ENCODE results near the gene LAIR1. TPM values are rescaled to one million over a fixed set of nuclear protein-coding genes. Genes with fewer than 3 reads are reported as not detected.
A peak's percentile ranks its signal among the peaks of the same experiment; 100 is the strongest.
"Not testable (repeated sequence)": the region's sequence is repeated elsewhere in the genome, so short reads cannot be mapped to it uniquely, and the experiment has no call there.

LAIR1 gene
- total and polyA plus RNA-seq, 12 donors = 3.5 to 80.7 (median 38.5) TPM

DNA sequence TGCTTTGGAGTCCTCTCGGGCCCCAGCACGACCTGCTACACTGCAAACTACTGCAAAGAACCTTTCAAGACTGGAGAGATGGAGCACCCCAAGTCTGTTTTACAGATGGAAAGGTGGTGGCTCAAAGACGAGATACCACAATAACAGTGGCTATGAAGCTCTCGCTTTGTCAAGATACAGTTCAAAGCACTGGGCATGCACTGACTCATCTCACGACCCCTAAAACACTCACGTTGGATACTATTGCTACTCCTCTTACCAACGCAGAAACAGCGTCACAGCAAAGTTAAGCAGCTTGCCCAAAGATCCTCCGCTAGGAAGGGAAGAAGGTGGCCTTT, 24.0 kb upstream of the LAIR1 start:
- Histone ChIP-seq H3K36me3 (replicated peaks in 1 of 2) (no peaks in the 10 kb centered on the region), H3K9me3 (replicated peaks in 1 of 3) (no peaks in the 10 kb centered on the region), H3K27ac (peak overlapping the region in 3 of 5 donors; percentile 2 to 66 (median 6)), H3K4me3 (peak overlapping the region in 1 of 4 donors; percentile 19), H3K4me1 (replicated peaks in 1 of 2) (no peaks in the 10 kb centered on the region), H3K27me3 (peaks cover 26% of the 10 kb centered on the region)
- intact Hi-C loops (cut with DNase I) = loop anchor here in 1 of 2 donors (5.0 kb wide), 1 partner anchor 61 kb away; no protein-coding TSS in a partner anchor
- 35 to 40% (median 37%) methylated on average over 8 to 9 of the region's 9 CpGs for WGBS, 4 donors
- no peak for TF ChIP-seq CTCF (IDR thresholded peaks at IDR 0.05)
- no peak for TF ChIP-seq POLR2A (IDR thresholded peaks at IDR 0.05)
- DNase-seq = no peak

DNA sequence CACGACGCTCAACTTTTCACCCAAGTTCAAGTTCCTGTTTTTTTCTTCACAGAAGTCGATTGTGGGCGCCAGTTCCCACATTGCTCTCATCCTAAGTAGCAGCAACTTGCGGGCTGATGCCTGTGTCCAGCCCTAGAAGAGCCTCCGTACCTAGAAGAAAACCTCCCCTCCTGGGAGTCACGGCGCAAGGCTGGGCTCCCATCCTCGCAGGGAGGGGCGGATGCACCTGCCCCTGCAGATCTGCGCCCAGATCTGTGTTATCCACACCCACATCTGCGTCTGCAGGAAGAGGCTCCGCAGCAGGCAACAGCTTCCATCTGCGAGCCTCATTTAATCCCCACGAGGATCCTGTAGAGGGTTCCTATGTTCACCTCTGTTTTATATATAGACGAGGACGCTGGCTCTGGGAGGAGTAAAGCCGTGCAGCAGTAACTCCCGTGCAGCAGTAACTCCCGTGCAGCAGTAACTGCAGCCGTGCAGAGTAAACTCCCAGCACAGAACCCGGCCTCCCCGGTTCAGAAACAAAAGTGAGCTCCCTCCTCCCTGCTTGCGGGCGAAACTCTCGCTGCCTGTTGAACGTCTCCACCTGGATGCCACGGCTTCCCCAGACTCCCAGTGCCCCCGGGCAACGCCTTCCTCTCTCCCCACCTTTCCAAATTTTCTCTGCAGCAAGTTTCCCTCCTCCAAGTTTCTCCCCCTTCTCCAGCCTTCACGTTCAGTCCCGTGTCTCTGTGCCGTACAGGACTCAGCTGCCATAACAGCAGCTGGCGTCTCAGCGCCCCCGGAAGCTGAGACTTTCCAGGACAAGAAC, 23.5 kb upstream of the LAIR1 start:
- no peaks in the 10 kb centered on the region for H3K36me3 ChIP-seq (replicated peaks in 1 of 2)
- intact Hi-C loops (cut with DNase I) = loop anchor here in 1 of 2 donors (5.0 kb wide), 1 partner anchor 61 kb away; no protein-coding TSS in a partner anchor
- no peaks in the 10 kb centered on the region for H3K4me1 ChIP-seq (replicated peaks in 1 of 2)
- TF ChIP-seq CTCF (IDR thresholded peaks at IDR 0.05) = no peak
- TF ChIP-seq POLR2A (IDR thresholded peaks at IDR 0.05) = no peak
- H3K27me3 ChIP-seq = peaks cover 26% of the 10 kb centered on the region
- DNase-seq = peak in 2 of 7 donors; percentile 31 to 33
- 5 to 16% (median 5%) methylated on average over 31 to 36 of the region's 36 CpGs for WGBS, 4 donors
- peak overlapping the region in 2 of 5 donors; percentile 2 to 66 for H3K27ac ChIP-seq
- no peaks in the 10 kb centered on the region for H3K9me3 ChIP-seq (replicated peaks in 1 of 3)
- H3K4me3 ChIP-seq = peak overlapping the region in 1 of 4 donors; percentile 19

GRCh38 chr19:54383330-54383729, 18.6 kb upstream of the LAIR1 start:
- no peaks in the 10 kb centered on the region for H3K9me3 ChIP-seq (replicated peaks in 1 of 3)

GRCh38 chr19:54382041-54382440, 17.3 kb upstream of the LAIR1 start:
- H3K4me3 ChIP-seq; intact Hi-C loops (cut with DNase I); H3K9me3 ChIP-seq (replicated peaks in 1 of 3); H3K27me3 ChIP-seq; H3K36me3 ChIP-seq (replicated peaks in 1 of 2); H3K4me1 ChIP-seq (replicated peaks in 1 of 2); DNase-seq: not testable (repeated sequence)
- WGBS, 4 donors = 69 to 82% (median 74%) methylated on average over 12 to 13 of the region's 13 CpGs
- peak overlapping the region in 1 of 5 donors; percentile 66 for H3K27ac ChIP-seq

More at GRCh38 chr19:54383330-54383729, 18.6 kb upstream of the LAIR1 start:
- Histone ChIP-seq H3K36me3 (replicated peaks in 1 of 2) (no peaks in the 10 kb centered on the region), H3K27ac (no peak overlapping the region), H3K27me3 (peaks cover 12% of the 10 kb centered on the region), H3K4me3 (no peak overlapping the region), H3K4me1 (replicated peaks in 1 of 2) (no peaks in the 10 kb centered on the region)
- TF ChIP-seq CTCF (IDR thresholded peaks at IDR 0.05) (no peak), POLR2A (IDR thresholded peaks at IDR 0.05) (no peak)
- no peak for DNase-seq
- WGBS, 4 donors = 55 to 65% (median 61%) methylated on average over 4 of the region's 4 CpGs
- intact Hi-C loops (cut with DNase I) = no loop called here

Data from adrenal gland (tissue), 12 donors.